ENCODE measurements around the gene CDK10. TPM values are rescaled to one million over a fixed set of nuclear protein-coding genes. Genes with fewer than 3 reads are reported as not detected.

The CDK10 gene
- polyA plus RNA-seq, 1 donor from 2014 or later, result 126 TPM

GRCh38 chr16:89672177-89672941 is 14.1 kb upstream of the CDK10 start:
- Histone ChIP-seq H3K4me3 (ENCODE audit: low read length) (no peak overlapping the region), H3K36me3 (ENCODE audit: insufficient read depth, low read length) (no peaks in the 10 kb centered on the region), H3K4me2 (ENCODE audit: low read length) (no peak overlapping the region), H4K20me1 (ENCODE audit: insufficient read depth) (no peaks in the 10 kb centered on the region), H3K9me3 (ENCODE audit: low read length) (no peaks in the 10 kb centered on the region), H3K79me2 (replicated peaks; ENCODE audit: insufficient read depth, low read length) (no peaks in the 10 kb centered on the region), H3K27ac (ENCODE audit: low read length) (no peak overlapping the region), H3K9me2 (ENCODE audit: insufficient read depth, low read length) (no peaks in the 10 kb centered on the region), H3F3A (ENCODE audit: insufficient read depth, low read length, poor library complexity, severe bottlenecking) (no peaks in the 10 kb centered on the region), H3K9ac (ENCODE audit: low read length) (no peak overlapping the region), H3K27me3 (ENCODE audit: insufficient read depth, low read depth, low read length) (no peaks in the 10 kb centered on the region), H2AFZ (ENCODE audit: low read depth, low read length) (no peak overlapping the region)
- no peak for TF ChIP-seq SMC3 (conservative IDR thresholded peaks at IDR 0.05; ENCODE audit: poor library complexity)
- TF ChIP-seq POLR2AphosphoS5 (IDR thresholded peaks at IDR 0.05), result no peak
- TF ChIP-seq TAF1 (IDR thresholded peaks at IDR 0.05; ENCODE audit: low read depth), result no peak
- TF ChIP-seq MXI1 (conservative IDR thresholded peaks at IDR 0.05; ENCODE audit: poor library complexity, severe bottlenecking), result no peak
- no peak for TF ChIP-seq RAD21 (conservative IDR thresholded peaks at IDR 0.05)
- TF ChIP-seq, protein P1, sequence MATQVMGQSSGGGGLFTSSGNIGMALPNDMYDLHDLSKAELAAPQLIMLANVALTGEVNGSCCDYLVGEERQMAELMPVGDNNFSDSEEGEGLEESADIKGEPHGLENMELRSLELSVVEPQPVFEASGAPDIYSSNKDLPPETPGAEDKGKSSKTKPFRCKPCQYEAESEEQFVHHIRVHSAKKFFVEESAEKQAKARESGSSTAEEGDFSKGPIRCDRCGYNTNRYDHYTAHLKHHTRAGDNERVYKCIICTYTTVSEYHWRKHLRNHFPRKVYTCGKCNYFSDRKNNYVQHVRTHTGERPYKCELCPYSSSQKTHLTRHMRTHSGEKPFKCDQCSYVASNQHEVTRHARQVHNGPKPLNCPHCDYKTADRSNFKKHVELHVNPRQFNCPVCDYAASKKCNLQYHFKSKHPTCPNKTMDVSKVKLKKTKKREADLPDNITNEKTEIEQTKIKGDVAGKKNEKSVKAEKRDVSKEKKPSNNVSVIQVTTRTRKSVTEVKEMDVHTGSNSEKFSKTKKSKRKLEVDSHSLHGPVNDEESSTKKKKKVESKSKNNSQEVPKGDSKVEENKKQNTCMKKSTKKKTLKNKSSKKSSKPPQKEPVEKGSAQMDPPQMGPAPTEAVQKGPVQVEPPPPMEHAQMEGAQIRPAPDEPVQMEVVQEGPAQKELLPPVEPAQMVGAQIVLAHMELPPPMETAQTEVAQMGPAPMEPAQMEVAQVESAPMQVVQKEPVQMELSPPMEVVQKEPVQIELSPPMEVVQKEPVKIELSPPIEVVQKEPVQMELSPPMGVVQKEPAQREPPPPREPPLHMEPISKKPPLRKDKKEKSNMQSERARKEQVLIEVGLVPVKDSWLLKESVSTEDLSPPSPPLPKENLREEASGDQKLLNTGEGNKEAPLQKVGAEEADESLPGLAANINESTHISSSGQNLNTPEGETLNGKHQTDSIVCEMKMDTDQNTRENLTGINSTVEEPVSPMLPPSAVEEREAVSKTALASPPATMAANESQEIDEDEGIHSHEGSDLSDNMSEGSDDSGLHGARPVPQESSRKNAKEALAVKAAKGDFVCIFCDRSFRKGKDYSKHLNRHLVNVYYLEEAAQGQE (IDR thresholded peaks at IDR 0.05; ENCODE audit: borderline replicate concordance), result no peak
- no peak for TF ChIP-seq EZH2 (IDR thresholded peaks at IDR 0.05; ENCODE audit: borderline replicate concordance, insufficient read depth, low read length, poor library complexity, severe bottlenecking)
- no peak for TF ChIP-seq CTCF (IDR thresholded peaks at IDR 0.05; ENCODE audit: poor library complexity, severe bottlenecking)
- TF ChIP-seq EP300 (conservative IDR thresholded peaks at IDR 0.05; ENCODE audit: poor library complexity, severe bottlenecking), result no peak

GRCh38 chr16:89678258-89678657 is 8.2 kb upstream of the CDK10 start:
- Histone ChIP-seq H3F3A (ENCODE audit: insufficient read depth, low read length, poor library complexity, severe bottlenecking) (no peaks in the 10 kb centered on the region), H3K27ac (ENCODE audit: low read length) (no peak overlapping the region), H3K9ac (ENCODE audit: low read length) (no peak overlapping the region), H3K4me2 (ENCODE audit: low read length) (no peak overlapping the region), H2AFZ (ENCODE audit: low read depth, low read length) (no peak overlapping the region), H4K20me1 (ENCODE audit: insufficient read depth) (no peaks in the 10 kb centered on the region), H3K27me3 (ENCODE audit: insufficient read depth, low read depth, low read length) (no peaks in the 10 kb centered on the region), H3K79me2 (replicated peaks; ENCODE audit: insufficient read depth, low read length) (no peaks in the 10 kb centered on the region), H3K36me3 (ENCODE audit: insufficient read depth, low read length) (no peaks in the 10 kb centered on the region), H3K4me3 (ENCODE audit: low read length) (no peak overlapping the region), H3K9me3 (ENCODE audit: low read length) (no peaks in the 10 kb centered on the region), H3K9me2 (ENCODE audit: insufficient read depth, low read length) (no peaks in the 10 kb centered on the region)
- TF ChIP-seq EP300 (conservative IDR thresholded peaks at IDR 0.05; ENCODE audit: poor library complexity, severe bottlenecking) (no peak), RAD21 (conservative IDR thresholded peaks at IDR 0.05) (no peak), SMC3 (conservative IDR thresholded peaks at IDR 0.05; ENCODE audit: poor library complexity) (no peak), TAF1 (IDR thresholded peaks at IDR 0.05; ENCODE audit: low read depth) (no peak), POLR2AphosphoS5 (IDR thresholded peaks at IDR 0.05) (no peak), EZH2 (IDR thresholded peaks at IDR 0.05; ENCODE audit: borderline replicate concordance, insufficient read depth, low read length, poor library complexity, severe bottlenecking) (no peak), MXI1 (conservative IDR thresholded peaks at IDR 0.05; ENCODE audit: poor library complexity, severe bottlenecking) (no peak)

Data from neural cell (in vitro differentiated cells).